GM19025 (cell line): ENCODE results near the gene CHMP6.
"Not testable (repeated sequence)": the region's sequence is repeated elsewhere in the genome, so short reads cannot be mapped to it uniquely, and the experiment has no call there.

Experiments used
- ATAC-seq: cut with Tn5 transposase; IDR thresholded peaks from one replicate; pipeline ENCODE4 v1.9.1; 2021; ENCODE audit warnings: mild to moderate bottlenecking, low read depth, moderate library complexity; ENCODE audit not compliant: unreplicated experiment

CHMP6 gene

DNA sequence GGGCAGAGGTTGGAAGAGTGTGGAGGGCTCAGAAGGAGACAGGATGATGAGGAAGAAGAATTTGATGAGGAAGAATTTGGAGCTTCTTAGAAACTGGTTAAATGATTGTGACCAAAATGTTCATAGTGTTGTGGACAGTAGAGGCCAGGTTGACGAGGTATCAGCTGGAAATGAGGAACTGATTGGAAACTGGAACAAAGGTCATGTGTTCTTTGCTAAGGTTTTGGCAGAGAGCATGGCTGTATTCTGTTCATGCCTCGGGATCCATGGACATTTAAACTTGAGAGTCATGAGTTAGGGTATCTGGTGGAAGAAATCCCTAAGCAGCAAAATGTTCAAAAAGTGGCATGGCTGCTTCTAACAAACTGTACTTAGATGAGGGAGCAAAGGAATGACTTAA, 19.3 kb downstream of the CHMP6 start:
- no peak for ATAC-seq

DNA sequence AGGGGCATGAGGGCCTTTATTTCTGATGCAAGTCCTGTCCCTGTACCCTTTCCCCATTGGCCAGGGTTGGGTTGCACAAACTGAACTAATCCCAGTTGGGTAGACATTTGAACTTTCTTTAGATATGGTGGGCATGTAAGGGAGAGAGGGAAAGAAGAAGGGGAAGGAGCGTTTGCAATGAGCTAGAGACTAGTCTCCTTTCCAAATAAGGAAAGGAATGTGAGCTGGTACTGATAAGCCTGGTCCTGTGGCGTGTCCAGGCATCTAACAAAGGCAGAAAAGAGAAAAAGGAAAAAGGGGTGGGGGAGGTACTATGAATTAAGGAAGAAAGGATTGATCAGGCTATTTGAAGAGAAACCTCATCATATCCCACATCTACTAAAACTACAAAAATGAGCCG, 20.3 kb downstream of the CHMP6 start:
- no peak for ATAC-seq

DNA sequence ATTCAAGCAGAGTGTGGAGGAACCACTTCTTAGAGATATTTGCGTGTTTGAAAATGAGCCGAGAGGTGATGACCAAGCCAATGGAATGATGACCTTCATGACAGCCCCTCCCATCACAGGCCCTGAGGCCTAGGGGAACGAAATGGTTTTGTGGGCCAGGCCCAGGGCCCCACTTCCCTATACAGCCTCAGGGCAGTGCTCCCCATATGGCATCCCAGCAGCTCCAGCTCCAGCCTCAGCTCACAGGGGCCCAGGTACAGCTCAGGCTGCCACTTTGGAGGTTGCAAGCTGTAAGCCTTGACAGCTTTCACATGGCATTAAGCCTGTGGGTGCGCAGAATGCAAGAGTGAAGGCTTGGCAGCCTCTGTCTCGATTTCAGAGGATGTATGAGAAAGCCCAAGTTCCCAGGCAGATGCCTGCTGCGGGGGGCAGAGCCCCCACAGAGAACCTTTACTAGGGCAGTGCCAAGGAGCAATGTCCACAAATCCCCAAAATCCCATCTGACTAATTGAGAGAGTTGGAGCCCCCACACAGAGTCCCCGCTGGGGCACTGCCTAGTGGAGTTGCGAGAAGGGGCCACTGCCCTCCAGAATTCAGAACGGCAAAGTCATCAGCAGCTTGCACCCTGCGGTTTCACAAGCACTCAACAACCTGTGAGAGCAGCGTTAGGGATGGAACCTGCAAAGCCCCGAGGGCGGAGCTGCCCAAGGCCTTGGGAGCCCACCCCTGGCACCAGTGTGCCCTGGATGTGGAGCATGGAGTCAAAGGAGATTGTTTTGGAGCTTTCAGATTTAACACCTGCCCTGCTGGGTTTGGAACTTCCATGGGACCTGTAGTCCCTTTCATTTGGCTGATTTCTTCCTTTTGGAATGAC, 21.2 kb downstream of the CHMP6 start:
- no peak for ATAC-seq

DNA sequence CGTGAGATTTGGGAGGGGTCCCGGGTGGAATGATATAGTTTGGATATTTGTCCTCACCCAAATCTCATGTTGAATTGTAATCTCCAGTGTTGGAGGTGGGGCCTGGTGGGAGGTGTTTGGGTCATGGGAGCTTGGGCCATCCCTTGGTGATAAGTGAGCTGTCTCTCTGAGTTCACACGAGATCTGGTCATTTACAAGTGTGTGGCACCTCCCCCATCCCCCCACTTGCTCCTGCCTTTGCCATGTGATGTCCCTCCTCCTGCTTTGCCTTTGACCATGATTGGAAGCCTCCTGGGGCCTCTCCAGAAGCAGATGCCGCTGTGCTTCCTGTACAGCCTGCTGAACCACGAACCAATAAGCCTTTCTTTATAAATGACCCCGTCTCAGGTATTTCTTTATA, 22.0 kb downstream of the CHMP6 start:
- ATAC-seq: no peak

DNA sequence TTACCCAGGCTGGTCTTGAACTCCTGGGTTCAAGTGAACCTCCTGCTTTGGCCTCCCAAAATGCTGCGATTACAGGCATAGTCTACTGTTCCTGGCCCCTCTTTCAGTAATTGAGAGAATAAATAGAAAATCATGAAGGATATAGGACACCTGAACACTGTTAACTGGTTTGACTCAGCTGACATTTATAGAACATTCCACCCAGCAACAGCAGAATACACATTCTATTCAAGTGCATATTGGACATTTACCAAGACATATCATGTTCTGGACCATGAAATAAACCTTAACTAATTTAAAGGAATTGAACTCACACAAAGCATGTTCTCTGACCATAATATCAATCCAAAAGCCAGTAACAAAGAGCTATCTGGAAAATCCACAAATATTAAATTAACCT, 23.5 kb downstream of the CHMP6 start:
- ATAC-seq: no peak

DNA sequence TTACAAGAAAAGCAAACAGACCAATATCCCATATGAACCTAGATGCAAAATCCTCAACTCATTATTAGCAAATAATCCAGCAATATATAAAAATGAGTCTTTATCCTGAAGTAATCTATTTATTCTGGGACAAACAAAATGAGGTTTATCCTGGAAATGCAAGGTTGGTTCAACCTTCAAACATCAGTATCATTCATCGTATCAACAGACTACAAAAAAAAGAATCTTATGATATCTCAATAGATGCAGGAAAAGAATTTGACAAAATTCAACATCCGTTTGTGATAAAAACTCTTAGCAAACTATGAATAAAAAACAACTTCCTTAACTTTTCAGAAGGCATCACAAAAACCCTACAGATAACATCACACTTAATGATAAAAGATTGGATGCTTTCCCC, 24.9 kb downstream of the CHMP6 start:
- ATAC-seq: no peak

DNA sequence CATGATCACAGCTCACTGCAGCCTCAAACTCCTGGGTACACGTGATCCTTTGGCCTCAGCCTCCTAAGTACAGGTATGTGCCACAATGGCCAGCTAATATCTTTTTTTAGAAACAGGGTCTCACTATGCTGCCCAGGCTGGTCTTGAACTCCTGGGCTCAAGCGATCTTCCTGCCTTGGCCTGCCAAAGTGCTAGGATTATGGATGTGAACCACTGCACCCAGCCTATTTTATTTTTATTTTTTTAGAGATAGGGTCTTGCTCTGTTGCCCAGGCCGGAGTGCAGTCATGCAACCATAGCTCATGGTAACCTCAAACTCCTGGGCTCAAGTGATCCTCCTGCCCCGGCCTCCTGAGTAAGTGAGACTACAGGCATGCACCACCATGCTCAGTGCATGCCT, 25.7 kb downstream of the CHMP6 start:
- not testable (repeated sequence) for ATAC-seq

DNA sequence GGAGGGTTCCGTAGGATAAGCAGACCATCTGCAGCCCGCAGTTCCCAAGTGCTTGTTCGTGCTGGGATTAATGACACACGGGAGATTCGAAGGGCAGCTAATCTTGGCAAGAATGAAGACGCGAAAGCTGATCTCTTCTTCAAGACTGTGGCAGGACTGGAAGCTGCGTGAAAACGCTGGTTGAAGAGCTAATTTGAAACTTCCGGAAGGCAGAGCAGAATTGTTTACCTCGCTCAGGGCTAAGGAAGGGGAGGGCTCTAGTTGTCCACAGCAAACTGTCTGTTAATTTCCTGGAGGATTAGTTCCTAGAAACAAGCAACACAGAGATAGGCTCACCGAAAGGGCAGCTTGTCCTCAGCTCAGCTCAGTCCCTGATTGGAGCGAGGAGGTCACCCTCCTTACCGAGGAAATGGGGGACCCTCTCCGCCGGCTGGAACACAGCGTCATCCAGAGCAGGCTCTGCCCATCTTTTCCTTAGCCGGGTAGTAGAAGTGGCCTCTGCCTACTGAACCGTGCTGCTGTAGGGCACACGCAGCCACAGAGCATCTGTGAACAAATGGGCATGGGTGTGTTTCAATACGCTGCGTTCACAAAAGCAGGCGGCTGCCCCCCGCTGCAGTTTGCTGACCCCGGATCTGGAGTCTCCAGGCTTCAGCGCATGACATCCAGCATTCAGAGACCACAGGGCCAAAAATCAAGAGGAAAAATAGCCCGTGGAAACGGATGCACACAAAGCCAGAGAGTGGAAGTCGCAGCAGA, 26.6 kb downstream of the CHMP6 start:
- no peak for ATAC-seq

DNA sequence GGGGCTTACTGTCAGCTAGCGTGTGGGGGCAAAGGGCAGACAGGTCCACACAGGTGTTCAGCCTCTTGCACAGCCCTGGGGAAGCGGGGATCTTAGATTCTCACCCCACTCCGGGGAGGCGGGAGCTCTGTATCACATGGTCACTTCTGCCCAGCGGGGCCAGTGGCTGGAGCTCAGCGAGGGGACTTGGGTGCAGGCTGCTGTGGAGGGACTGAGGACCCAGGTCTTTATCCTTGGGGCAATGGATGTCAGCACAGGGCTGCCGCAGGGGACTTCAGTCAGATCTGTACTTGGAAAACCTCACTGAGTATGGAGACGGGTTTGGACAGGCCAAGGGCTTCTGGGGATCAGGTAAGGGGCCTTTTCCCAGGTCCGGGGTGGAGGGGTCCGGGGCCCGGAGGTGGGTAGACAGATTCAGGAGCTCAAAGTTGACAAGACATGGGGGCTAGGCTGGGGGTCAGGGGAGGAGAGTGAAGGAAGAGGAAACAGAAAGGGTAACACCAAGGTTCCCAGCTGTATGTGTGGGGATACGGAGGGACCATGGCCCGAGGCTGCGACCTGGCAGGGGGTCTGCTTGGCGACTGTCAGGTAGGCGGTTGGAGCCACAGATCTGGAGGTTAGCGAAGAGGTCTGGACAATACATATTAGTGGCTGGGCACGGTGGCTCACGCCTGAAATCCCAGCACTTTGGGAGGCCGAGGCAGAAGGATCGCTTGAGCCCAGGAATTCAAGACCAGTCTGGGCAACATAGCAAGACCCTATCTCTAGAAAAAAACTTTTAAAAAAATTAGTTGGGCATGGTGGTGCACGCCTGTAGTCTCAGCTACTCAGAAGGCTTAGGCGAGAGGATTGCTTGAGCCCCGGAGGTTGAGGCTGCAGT, 28.2 kb downstream of the CHMP6 start:
- ATAC-seq: no peak

DNA sequence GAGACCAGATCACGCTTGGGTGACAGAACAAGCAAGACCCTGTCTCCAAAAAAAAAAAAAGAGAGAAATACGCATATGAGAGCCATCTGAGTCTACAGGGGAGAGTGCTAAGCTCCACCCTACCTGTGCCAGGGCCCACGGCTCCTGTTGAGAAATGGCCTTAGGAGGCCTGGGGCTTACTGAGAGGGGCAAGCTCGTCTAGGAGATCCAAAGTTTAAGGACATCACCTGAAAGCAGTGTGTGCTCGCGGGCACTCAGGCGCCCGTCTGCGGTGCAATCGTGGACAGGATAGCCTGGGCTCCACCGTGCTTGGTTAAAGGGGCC, 28.8 kb downstream of the CHMP6 start:
- no peak for ATAC-seq

DNA sequence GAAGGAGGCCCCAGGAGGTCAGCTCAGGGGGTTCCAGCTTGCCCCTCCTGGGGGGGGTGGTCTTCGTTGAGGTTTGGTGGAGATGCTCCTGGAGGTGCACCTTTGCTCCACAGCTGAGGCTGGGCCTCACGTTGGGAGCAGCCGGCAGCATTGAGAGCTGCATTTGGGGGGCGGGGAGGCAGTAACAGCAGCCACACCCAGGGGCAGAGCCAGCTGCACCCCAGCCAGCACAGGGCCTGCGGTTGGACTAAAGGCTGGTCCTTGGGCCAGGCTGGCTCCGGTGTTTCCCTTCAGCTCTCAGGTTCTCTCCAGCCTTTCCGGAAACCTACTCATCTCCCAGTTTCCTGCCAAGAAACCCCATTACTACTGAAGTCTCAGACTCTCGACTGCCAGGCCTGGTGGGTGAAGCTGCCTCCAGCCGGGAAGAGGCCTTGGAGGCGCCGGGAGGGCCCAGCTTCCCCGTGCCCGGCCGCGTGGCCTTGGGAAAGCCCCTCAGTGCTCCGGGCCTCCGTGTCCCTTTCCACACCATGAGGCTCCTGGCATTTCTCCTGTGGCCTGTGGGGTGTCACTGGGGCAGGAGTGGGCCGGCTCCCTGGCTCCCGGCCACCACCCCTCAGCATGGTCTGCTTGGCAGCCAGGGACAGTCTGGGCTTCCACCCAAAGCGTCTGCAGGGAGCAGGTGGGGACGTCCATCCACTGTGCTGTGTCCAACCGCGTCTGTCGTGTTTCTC, 29.3 kb downstream of the CHMP6 start:
- ATAC-seq: no peak

DNA sequence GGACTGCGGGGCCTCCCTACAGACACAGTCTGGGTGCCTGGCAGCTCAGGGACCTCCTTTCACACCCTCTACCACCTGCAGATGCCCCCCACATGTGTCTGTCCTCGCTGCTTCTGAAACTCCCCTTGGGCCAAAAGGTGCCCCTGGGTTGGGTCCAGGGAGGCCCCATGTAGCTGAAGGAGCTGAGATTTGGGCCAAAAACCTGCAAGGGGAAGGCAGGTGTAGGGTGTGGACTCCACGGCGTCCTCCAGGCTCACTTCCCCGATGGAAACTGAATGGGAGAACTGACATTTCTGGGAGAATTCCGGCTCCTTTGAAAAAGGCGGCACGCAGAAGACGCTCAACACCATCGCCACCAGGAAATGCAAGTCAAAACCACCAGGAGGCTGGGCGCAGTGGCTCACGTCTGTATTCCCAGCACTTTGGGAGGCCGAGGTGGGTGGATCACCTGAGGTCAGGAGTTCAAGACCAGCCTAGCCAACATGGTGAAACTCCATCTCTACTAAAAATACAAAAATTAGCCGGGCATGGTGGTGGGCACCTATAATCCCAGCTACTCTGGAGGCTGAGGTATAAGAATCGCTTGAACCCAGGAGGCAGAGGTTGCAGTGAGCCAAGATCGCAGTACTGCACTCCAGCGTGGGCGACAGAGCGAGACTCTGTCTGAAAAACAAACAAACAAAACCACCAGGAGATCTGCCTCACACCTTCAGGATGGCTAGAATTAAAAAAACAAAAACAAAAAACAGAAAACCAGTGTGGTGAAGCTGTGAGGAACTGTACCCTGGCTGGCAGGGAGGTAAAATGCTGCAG, 30.1 kb downstream of the CHMP6 start:
- ATAC-seq: no peak

DNA sequence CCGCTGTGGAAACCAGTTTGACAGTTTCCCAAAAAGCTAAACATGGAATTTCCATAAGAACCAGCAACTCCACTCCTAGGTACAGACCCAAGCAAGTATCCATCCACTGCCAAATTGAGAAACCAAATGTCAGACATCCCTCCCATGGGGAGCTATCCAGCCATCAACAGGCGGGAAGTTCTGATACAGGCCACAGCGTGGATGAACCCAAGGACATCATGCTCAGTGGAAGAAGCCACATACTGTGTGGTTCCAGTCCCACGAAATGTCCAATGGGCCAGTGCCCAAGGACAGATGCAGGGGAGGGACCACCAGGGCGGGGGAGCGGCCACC, 30.7 kb downstream of the CHMP6 start:
- no peak for ATAC-seq

DNA sequence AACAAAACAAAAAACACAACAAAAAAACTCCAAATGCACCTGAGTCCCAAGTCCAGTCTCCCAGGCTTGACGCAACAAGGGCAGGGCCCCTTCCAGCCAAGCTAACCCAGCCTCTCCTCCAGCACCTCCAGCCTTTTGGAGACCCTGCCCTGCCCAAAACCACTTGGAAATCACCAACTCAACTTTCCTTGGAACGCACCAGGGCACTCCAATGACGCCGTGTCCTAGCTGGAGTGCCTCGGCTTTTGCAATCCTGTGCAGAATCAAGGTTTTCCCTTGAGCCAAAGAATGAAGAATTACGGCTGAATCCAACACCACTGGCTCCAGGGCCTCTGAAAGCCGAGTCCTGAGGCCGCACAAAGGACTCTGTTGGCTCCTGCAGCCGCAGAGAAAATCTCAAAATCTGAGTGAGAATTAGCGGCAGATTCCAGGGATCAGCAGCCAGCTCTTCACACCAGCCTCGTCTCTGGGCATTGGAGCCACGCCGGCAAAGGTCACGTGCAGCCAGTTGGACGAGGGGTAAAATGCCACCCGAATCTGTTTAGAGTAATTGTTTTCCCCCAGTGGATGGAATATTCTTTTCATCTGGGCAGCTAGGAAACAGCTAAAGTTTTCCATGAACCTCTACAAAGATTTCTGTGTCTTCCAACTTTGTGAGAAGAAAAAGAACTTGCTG, 33.6 kb downstream of the CHMP6 start:
- no peak for ATAC-seq

DNA sequence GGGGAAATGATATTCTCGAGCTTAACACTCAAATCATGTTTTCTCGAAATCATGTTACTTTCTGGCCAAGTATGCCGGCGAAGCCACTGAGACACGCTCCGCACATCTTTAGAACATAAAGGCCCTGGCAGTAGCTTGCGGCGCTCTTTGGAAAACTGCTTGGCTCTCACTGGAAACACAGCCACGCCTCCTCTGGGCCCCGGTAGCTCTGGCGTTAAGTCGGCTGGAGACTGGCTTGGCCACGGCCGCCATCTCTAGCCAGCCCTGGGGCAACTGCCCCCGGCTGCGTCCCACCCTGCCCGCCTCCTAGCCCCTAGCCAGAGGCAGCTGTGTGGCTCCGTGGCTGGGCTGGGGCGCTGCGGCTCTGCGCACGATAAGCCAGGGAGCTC, 34.1 kb downstream of the CHMP6 start:
- ATAC-seq: no peak

DNA sequence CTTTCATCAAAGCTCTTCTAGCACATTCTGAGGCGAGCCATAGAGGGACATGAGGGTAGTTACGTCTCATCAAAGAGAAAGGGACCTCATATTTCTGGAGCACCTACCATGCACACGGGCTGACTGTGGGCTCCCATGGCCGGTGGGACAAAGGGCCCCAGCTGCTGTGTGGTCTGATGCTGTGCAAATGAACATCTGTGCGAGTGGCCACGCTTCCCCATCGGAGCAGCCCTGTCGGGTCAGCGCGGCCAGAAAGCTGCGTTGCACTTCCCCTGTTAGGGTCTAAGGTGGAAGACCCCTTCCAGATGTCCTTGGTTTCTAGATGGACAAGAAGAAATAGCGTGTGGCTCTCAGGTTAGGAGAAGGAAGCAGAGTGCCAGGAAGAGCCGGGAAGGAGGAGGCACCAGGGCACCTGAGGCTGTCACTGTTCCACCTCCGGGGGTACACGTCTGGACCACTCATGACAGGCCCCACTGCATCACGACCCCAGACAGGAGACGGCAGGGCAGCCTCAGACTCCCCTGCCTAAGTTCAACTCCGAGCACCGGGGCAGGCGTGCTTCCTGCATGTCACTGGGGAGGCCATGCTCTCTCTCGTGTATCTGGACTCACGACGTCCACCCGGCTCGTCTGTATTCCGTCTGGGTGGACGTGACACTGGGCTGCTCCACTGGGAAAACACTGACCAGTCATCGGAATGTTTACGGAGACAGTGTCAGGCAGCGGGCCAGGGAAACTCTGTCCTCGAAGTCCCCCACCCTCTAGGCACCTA, 34.8 kb downstream of the CHMP6 start:
- no peak for ATAC-seq

DNA sequence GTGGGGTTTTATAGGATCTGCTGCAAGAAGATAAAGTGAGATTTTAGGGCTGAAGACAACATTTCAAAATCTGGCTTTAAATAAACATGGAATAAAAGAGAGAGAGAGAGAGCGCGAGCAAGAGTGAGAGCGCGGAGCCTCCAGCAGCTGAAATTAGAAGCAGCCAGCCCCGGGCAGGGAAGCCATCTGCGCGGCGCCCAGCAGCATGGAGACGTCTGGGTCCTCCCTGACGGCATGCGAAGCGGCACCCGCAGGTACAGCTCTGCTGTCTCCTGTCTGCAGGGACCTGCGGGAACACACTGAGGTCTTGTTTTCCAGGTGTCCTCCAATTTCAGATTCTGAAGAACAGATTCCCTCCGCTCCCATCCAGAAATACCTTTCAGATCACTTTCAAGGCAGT, 35.4 kb downstream of the CHMP6 start:
- no peak for ATAC-seq
